Measurements from ENCODE around the gene PTGDS. TPM values are rescaled to one million over a fixed set of nuclear protein-coding genes. Genes with fewer than 3 reads are reported as not detected.

Gene PTGDS
- total and polyA plus RNA-seq, 7 experiments from 2014 or later, result 0.97 to 68.7 (median 4.3) TPM; not detected in 2

DNA sequence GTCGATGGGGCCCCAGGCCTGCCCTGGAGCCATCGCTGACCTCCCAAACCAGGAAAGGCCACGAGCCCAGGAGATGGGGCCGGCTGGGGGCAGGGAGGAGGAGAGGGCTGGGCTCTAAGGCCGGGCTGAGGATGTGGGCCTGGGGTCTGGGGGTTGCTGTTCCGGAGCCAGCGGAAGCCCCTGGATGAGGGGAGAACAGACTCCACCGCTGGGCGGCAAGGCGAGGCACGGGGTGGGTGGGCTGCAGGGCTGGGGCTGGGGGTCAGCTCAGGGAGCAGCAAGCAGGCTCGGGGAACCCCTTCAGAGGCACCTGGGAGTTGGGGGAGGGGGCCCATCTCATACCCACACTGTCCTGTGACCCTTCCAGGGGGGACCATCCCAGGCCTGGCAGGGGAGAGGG is 13.6 kb upstream of the PTGDS start:
- POLR2A ChIA-PET, result no interaction called here
- Mint-ChIP-seq H3K27me3 (peaks cover 0 to 6% (median 0%) of the 10 kb centered on the region in 5 donors), H3K9me3 (no peaks in the 10 kb centered on the region), H3K4me1 (peaks cover 0 to 37% (median 22%) of the 10 kb centered on the region in 7 donors), H3K36me3 (no peaks in the 10 kb centered on the region), H3K4me3 (no peak overlapping the region), H3K27ac (no peak overlapping the region)
- DNase-seq (no peak), ATAC-seq (no peak)
- Histone ChIP-seq H3K36me3 (ENCODE audit: control insufficient read depth in 2 of 3, insufficient read depth in 3 of 3, low read length in 3 of 3) (no peaks in the 10 kb centered on the region), H3K4me3 (ENCODE audit: low read length) (no peak overlapping the region), H3K4me1 (ENCODE audit: control insufficient read depth in 2 of 2, insufficient read depth in 2 of 2, low read length in 2 of 2) (peaks cover 12 to 61% of the 10 kb centered on the region in 2 donors), H3K27me3 (ENCODE audit: control insufficient read depth in 2 of 2, insufficient read depth in 2 of 2, low read length in 2 of 2) (no peaks in the 10 kb centered on the region), H3K9me3 (ENCODE audit: control insufficient read depth in 2 of 3, low read length in 3 of 3) (no peaks in the 10 kb centered on the region), H3K27ac (ENCODE audit: low read depth, low read length) (no peak overlapping the region)
- intact Hi-C loops (cut with micrococcal nuclease), result no loop called here
- CTCF ChIA-PET, result no interaction called here

DNA sequence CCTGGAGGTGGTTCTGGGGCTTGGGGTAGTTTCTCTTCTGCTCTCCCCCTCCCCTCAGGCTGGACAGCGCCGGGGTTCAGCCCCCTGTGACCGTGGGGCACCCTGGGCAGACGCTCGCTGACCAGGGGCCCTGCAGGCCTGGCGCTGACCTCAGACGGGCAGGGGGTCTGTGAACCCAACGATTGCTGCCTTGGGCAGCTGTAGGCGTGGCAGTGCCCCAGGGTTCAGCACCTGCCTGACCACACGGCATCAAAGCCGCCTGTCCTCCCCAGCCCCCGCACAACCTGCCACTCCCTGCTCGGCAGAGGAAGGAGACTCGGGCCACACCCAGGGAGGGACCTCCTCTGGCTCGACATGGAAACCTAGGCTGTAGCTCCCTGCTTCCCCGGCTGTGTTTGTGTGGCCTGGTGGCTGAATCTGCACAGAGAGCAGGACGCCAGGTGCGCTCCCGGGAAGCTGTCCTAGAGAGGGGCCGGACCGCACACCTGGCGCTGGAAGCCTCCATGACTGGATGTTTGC is 13.1 kb upstream of the PTGDS start:
- no peak overlapping the region for H3K4me3 Mint-ChIP-seq
- no peak overlapping the region for H3K27ac ChIP-seq (ENCODE audit: low read depth, low read length)

DNA sequence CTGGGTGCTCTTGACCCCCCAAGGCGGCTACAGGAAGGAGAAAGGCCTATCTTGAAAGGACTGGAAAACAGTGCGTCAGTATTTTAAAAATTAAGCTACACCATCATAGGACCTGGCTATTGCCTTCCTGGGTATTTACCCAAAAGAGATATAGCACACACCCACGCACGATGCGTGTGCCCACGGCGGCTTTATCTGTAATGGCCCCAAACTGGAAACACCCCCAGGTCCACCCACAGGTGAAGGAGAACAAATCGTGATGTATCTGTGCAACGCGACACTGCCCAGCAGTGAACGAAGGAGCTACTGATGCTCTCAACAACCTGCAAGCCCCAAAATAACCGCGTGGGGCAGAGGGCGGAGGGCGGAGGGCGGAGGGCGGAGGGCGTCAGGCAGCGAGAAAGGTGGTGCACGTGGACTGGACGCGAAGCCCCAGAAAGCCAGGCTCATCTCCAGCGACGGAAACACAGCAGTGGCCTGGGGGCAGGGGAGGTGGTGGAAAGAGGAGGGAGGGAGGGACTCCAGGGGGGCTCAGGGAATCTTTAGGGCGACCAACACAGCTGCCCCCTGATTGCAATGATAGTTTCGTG is 12.4 kb upstream of the PTGDS start:
- H3K9me3 ChIP-seq (ENCODE audit: control insufficient read depth in 2 of 3, low read length in 3 of 3), result no peaks in the 10 kb centered on the region
- no peaks in the 10 kb centered on the region for H3K9me3 Mint-ChIP-seq
- H3K4me3 ChIP-seq (ENCODE audit: low read length), result no peak overlapping the region
- no peak overlapping the region for H3K27ac ChIP-seq (ENCODE audit: low read depth, low read length)
- no peak overlapping the region for H3K27ac Mint-ChIP-seq
- H3K36me3 Mint-ChIP-seq, result no peaks in the 10 kb centered on the region
- ChIA-PET POLR2A (interaction anchor here (0.7 to 1.2 kb wide), 2 partner anchors 9 to 28 kb away, joined by 3 read pairs; no protein-coding TSS in a partner anchor), CTCF (no interaction called here)
- no peaks in the 10 kb centered on the region for H3K36me3 ChIP-seq (ENCODE audit: control insufficient read depth in 2 of 3, insufficient read depth in 3 of 3, low read length in 3 of 3)
- intact Hi-C loops (cut with micrococcal nuclease), result no loop called here
- peaks cover 12 to 49% of the 10 kb centered on the region in 2 donors for H3K4me1 ChIP-seq (ENCODE audit: control insufficient read depth in 2 of 2, insufficient read depth in 2 of 2, low read length in 2 of 2)
- H3K4me1 Mint-ChIP-seq, result peaks cover 0 to 36% (median 21%) of the 10 kb centered on the region in 7 donors
- no peak for DNase-seq
- peak overlapping the region in 4 of 10 donors; percentile 13 to 48 (median 33) for H3K4me3 Mint-ChIP-seq
- ATAC-seq, result no peak
- H3K27me3 Mint-ChIP-seq, result peaks cover 0 to 6% (median 0%) of the 10 kb centered on the region in 5 donors
- H3K27me3 ChIP-seq (ENCODE audit: control insufficient read depth in 2 of 2, insufficient read depth in 2 of 2, low read length in 2 of 2), result no peaks in the 10 kb centered on the region

More for the DNA sequence above, 13.1 kb upstream of the PTGDS start:
- Histone ChIP-seq H3K9me3 (ENCODE audit: control insufficient read depth in 2 of 3, low read length in 3 of 3) (no peaks in the 10 kb centered on the region), H3K27me3 (ENCODE audit: control insufficient read depth in 2 of 2, insufficient read depth in 2 of 2, low read length in 2 of 2) (no peaks in the 10 kb centered on the region), H3K4me1 (ENCODE audit: control insufficient read depth in 2 of 2, insufficient read depth in 2 of 2, low read length in 2 of 2) (peaks cover 12 to 56% of the 10 kb centered on the region in 2 donors), H3K36me3 (ENCODE audit: control insufficient read depth in 2 of 3, insufficient read depth in 3 of 3, low read length in 3 of 3) (no peaks in the 10 kb centered on the region), H3K4me3 (ENCODE audit: low read length) (no peak overlapping the region)
- intact Hi-C loops (cut with micrococcal nuclease), result no loop called here
- Mint-ChIP-seq H3K36me3 (no peaks in the 10 kb centered on the region), H3K4me1 (peaks cover 0 to 37% (median 22%) of the 10 kb centered on the region in 7 donors), H3K27ac (no peak overlapping the region), H3K9me3 (no peaks in the 10 kb centered on the region), H3K27me3 (peaks cover 0 to 6% (median 0%) of the 10 kb centered on the region in 5 donors)
- ATAC-seq (no peak), DNase-seq (no peak)
- ChIA-PET CTCF (no interaction called here), POLR2A (interaction anchor here (0.7 kb wide), 1 partner anchor 10 kb away, joined by 3 read pairs; no protein-coding TSS in a partner anchor)

DNA sequence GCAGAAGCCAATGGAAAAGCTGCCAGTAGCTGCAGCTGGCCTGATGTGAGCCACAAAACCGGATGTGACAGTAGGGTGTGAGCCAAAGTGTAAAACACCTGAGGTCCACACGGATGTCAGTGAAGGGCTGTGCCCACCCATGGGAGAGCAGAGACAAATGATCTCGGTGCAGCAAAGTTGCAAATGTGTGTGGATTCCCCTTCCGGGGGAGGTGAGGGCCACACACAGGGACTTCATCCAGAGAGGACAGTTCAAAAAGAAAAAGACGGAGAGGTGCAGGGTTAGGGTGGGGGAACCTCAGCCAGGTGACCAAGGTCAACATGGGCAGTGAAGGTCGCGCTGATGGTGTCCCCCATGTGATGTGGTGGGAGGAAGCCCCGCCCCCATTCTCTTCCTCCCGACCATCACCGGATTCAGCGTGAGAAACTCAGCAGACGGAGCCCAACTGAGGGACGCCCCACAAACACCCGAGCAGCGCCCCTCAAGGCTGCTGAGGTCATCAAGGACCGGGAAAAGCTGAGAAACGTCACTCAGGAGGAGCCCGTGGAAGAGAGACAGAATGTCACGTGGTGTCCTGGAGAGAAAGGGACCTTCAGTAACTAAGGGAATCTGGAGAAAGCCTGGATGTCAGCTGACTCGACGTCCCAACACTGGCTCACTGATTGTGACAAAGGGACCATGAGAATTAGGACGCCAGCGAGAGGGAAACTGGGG is 11.4 kb upstream of the PTGDS start:
- intact Hi-C loops (cut with micrococcal nuclease), result no loop called here
- Mint-ChIP-seq H3K9me3 (no peaks in the 10 kb centered on the region), H3K27me3 (peaks cover 0 to 6% (median 0%) of the 10 kb centered on the region in 5 donors), H3K27ac (peak overlapping the region in 6 of 9 donors; percentile 8 to 89 (median 54)), H3K4me1 (peaks cover 0 to 30% (median 16%) of the 10 kb centered on the region in 7 donors), H3K36me3 (no peaks in the 10 kb centered on the region), H3K4me3 (peak overlapping the region; percentile 21 to 84 (median 71))
- Histone ChIP-seq H3K36me3 (ENCODE audit: control insufficient read depth in 2 of 3, insufficient read depth in 3 of 3, low read length in 3 of 3) (no peaks in the 10 kb centered on the region), H3K9me3 (ENCODE audit: control insufficient read depth in 2 of 3, low read length in 3 of 3) (no peaks in the 10 kb centered on the region), H3K4me3 (ENCODE audit: low read length) (peak overlapping the region; percentile 40), H3K27me3 (ENCODE audit: control insufficient read depth in 2 of 2, insufficient read depth in 2 of 2, low read length in 2 of 2) (no peaks in the 10 kb centered on the region), H3K4me1 (ENCODE audit: control insufficient read depth in 2 of 2, insufficient read depth in 2 of 2, low read length in 2 of 2) (peaks cover 12 to 44% of the 10 kb centered on the region in 2 donors), H3K27ac (ENCODE audit: low read depth, low read length) (no peak overlapping the region)
- ATAC-seq (peak; percentile 36), DNase-seq (no peak)
- ChIA-PET CTCF (no interaction called here), POLR2A (interaction anchor here (1.2 kb wide), 1 partner anchor 27 kb away, joined by 3 read pairs; no protein-coding TSS in a partner anchor)

DNA sequence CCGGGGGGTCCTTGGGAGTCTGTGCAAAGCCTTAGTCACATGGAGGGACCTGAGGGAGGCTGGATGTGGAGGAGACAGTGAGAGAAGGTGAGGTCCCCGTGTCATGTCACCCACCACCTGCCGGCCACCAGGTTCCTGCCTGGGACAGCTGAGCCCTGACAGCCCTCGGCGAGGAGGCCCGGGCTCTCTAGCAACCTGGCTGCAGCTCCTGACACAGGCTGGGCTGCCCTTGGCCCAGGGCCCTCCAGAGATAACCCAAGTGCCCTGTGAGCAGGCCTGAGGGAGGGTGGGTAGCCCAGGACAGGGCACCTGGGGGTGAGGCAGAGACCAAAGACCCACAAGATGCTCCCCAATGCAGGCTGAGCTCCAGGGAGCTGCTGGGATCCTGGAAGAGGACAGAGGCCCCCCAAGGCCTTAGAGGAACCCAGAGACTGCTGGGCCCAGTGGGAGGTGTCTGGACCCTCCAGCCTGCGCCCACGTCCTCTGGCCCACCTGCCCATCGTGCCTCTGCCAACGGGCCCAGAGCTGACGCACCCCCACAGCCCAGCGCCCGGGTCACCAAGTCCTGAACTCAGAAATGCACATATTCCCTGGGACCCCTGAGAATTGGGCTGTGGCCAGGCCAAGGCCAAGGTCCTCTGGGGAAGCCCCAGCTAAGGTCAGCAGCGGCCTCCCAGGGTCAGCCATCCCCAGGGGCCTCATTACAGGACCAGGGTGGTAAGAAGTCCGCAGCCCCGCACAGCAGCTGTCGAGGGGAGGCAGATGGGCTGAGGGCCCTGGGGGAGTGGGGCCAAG is 8.8 kb upstream of the PTGDS start:
- no peaks in the 10 kb centered on the region for H3K9me3 Mint-ChIP-seq
- ATAC-seq (no peak), DNase-seq (no peak)
- intact Hi-C loops (cut with micrococcal nuclease), result no loop called here
- H3K4me1 Mint-ChIP-seq, result peaks cover 0 to 22% (median 15%) of the 10 kb centered on the region in 7 donors
- no peak overlapping the region for H3K27ac ChIP-seq (ENCODE audit: low read depth, low read length)
- H3K36me3 ChIP-seq (ENCODE audit: control insufficient read depth in 2 of 3, insufficient read depth in 3 of 3, low read length in 3 of 3), result no peaks in the 10 kb centered on the region
- ChIA-PET POLR2A (no interaction called here), CTCF (no interaction called here)
- no peaks in the 10 kb centered on the region for H3K27me3 ChIP-seq (ENCODE audit: control insufficient read depth in 2 of 2, insufficient read depth in 2 of 2, low read length in 2 of 2)
- no peak overlapping the region for H3K4me3 ChIP-seq (ENCODE audit: low read length)
- no peak overlapping the region for H3K4me3 Mint-ChIP-seq
- no peaks in the 10 kb centered on the region for H3K9me3 ChIP-seq (ENCODE audit: control insufficient read depth in 2 of 3, low read length in 3 of 3)
- H3K27ac Mint-ChIP-seq, result no peak overlapping the region
- peaks cover 12 to 24% of the 10 kb centered on the region in 2 donors for H3K4me1 ChIP-seq (ENCODE audit: control insufficient read depth in 2 of 2, insufficient read depth in 2 of 2, low read length in 2 of 2)
- no peaks in the 10 kb centered on the region for H3K36me3 Mint-ChIP-seq
- H3K27me3 Mint-ChIP-seq, result peaks cover 0 to 6% (median 0%) of the 10 kb centered on the region in 5 donors

DNA sequence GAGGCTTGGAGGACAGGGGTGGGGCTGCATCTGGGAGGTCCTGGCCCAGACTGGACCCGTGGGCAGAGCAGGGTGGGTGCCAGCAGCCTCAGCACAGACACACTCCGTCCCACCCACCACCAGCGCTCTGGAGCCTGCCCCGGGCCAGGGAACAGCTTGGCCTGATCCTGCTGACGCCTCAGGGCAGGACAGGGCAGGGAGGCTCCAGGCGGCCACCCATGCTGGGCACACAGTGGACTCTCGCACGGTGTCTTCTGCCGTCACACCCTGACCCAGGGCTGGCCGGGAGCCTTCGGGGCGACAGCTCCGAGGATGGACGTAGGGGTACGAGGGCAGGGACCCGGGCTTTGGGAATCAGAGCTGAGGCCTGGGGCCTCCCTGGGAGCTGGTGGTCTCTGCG is 8.2 kb upstream of the PTGDS start:
- ChIA-PET POLR2A (no interaction called here), CTCF (no interaction called here)
- no peak overlapping the region for H3K4me3 Mint-ChIP-seq
- no peak for DNase-seq
- H3K36me3 Mint-ChIP-seq, result no peaks in the 10 kb centered on the region
- H3K4me1 Mint-ChIP-seq, result peaks cover 0 to 22% (median 15%) of the 10 kb centered on the region in 7 donors
- H3K27ac Mint-ChIP-seq, result no peak overlapping the region
- peaks cover 12 to 24% of the 10 kb centered on the region in 2 donors for H3K4me1 ChIP-seq (ENCODE audit: control insufficient read depth in 2 of 2, insufficient read depth in 2 of 2, low read length in 2 of 2)
- H3K27me3 Mint-ChIP-seq, result peaks cover 0 to 6% (median 0%) of the 10 kb centered on the region in 5 donors
- no peak overlapping the region for H3K4me3 ChIP-seq (ENCODE audit: low read length)
- H3K36me3 ChIP-seq (ENCODE audit: control insufficient read depth in 2 of 3, insufficient read depth in 3 of 3, low read length in 3 of 3), result no peaks in the 10 kb centered on the region
- H3K9me3 Mint-ChIP-seq, result no peaks in the 10 kb centered on the region
- H3K27me3 ChIP-seq (ENCODE audit: control insufficient read depth in 2 of 2, insufficient read depth in 2 of 2, low read length in 2 of 2), result no peaks in the 10 kb centered on the region
- no peaks in the 10 kb centered on the region for H3K9me3 ChIP-seq (ENCODE audit: control insufficient read depth in 2 of 3, low read length in 3 of 3)
- no peak overlapping the region for H3K27ac ChIP-seq (ENCODE audit: low read depth, low read length)
- ATAC-seq, result no peak
- intact Hi-C loops (cut with micrococcal nuclease), result no loop called here
